GM23338 (cell line): Measurements from ENCODE around the gene MFSD6L. TPM values are rescaled to one million over a fixed set of nuclear protein-coding genes. Genes with fewer than 3 reads are reported as not detected.

ENCODE experiments used
- ATAC-seq: fragments of 200-7000 bp; cut with Tn5 transposase; 3 replicates; pipeline ENCODE4 v1.9.1; 2020
- DNase-seq: peaks from one replicate; pipeline ENCODE4 v3.0.0-alpha.2; 2015; ENCODE audit warnings: low spot score
- H2AFZ ChIP-seq: fragments of 200-600 bp; sonication (generic); 2 replicates; pipeline ENCODE4 v1.8.0; 2016; ENCODE audit warnings: antibody characterized with exemption, mild to moderate bottlenecking, moderate library complexity
- H3F3A ChIP-seq: fragments of 200-600 bp; sonication (generic); replicated peaks from 2 replicates; pipeline ENCODE4 v1.8.0; 2017; ENCODE audit warnings: antibody characterized with exemption, mixed run types, low read depth
- H3K27ac ChIP-seq: fragments of 200-600 bp; sonication (generic); 2 replicates; pipeline ENCODE4 v1.6.1; 2016; ENCODE audit warnings: low read depth
- H3K27me3 ChIP-seq: fragments of 200-600 bp; sonication (generic); 2 replicates; pipeline ENCODE4 v1.8.0; 2016; ENCODE audit warnings: mild to moderate bottlenecking, mixed run types, moderate library complexity; ENCODE audit not compliant: insufficient read depth
- H3K36me3 ChIP-seq: fragments of 200-600 bp; sonication (generic); 2 replicates; pipeline ENCODE4 v1.8.0; 2016; ENCODE audit warnings: mild to moderate bottlenecking; ENCODE audit not compliant: insufficient read depth
- H3K4me1 ChIP-seq: fragments of 200-600 bp; sonication (generic); 2 replicates; pipeline ENCODE4 v1.8.0; 2016; ENCODE audit warnings: mild to moderate bottlenecking, moderate library complexity; ENCODE audit not compliant: insufficient read depth
- H3K4me2 ChIP-seq: fragments of 200-600 bp; sonication (generic); 2 replicates; pipeline ENCODE4 v1.7.1; 2017; ENCODE audit warnings: mixed run types
- H3K4me3 ChIP-seq: fragments of 200-600 bp; sonication (generic); 2 replicates; pipeline ENCODE4 v1.6.1; 2016; ENCODE audit warnings: mixed run types
- H3K79me2 ChIP-seq: fragments of 200-600 bp; sonication (generic); replicated peaks from 2 replicates; pipeline ENCODE4 v1.8.0; 2017; ENCODE audit warnings: mild to moderate bottlenecking; ENCODE audit not compliant: insufficient read depth
- H3K9me2 ChIP-seq: fragments of 200-600 bp; sonication (generic); 2 replicates; pipeline ENCODE4 v1.8.0; 2017; ENCODE audit not compliant: insufficient read depth
- H4K20me1 ChIP-seq: fragments of 200-600 bp; sonication (generic); replicated peaks from 2 replicates; pipeline ENCODE4 v1.8.0; 2017; ENCODE audit warnings: mild to moderate bottlenecking; ENCODE audit not compliant: insufficient read depth
- H3K27ac Mint-ChIP-seq: 2 replicates; pipeline ENCODE4 v1.8.0; 2020; ENCODE audit warnings: inconsistent platforms, mild to moderate bottlenecking, moderate library complexity, mixed read lengths
- H3K27me3 Mint-ChIP-seq: 3 replicates; pipeline ENCODE4 v1.8.0; 2022; ENCODE audit warnings: low read depth, mild to moderate bottlenecking, moderate library complexity, mixed read lengths, inconsistent platforms; ENCODE audit not compliant: insufficient read depth, poor library complexity
- H3K36me3 Mint-ChIP-seq: 3 replicates; pipeline ENCODE4 v1.8.0; 2021; ENCODE audit warnings: low read depth, mild to moderate bottlenecking, inconsistent platforms, moderate library complexity, mixed read lengths
- H3K4me1 Mint-ChIP-seq: 3 replicates; pipeline ENCODE4 v1.8.0; 2020; ENCODE audit warnings: mild to moderate bottlenecking, inconsistent platforms, mixed read lengths
- H3K4me3 Mint-ChIP-seq: 3 replicates; pipeline ENCODE4 v1.8.0; 2021; ENCODE audit warnings: moderate library complexity, mild to moderate bottlenecking, inconsistent platforms, mixed read lengths
- H3K9me3 Mint-ChIP-seq: 3 replicates; pipeline ENCODE4 v1.8.0; 2020; ENCODE audit warnings: moderate library complexity, mild to moderate bottlenecking, inconsistent platforms, mixed read lengths
- CREB1 ChIP-seq: fragments of 250-450 bp; sonication (Bioruptor Pico); IDR thresholded peaks from 2 replicates; pipeline ENCODE4 v1.5.0; 2020; ENCODE audit warnings: low read depth, mild to moderate bottlenecking, moderate library complexity
- EZH2 ChIP-seq: fragments of 200-600 bp; sonication (generic); IDR thresholded peaks from one replicate; pipeline ENCODE4 v1.8.0; 2017; ENCODE audit warnings: antibody characterized with exemption, mild to moderate bottlenecking, low read depth; ENCODE audit not compliant: unreplicated experiment
- EZH2phosphoT487 ChIP-seq: fragments of 200-600 bp; sonication (generic); IDR thresholded peaks from one replicate; pipeline ENCODE4 v1.8.1; 2018; ENCODE audit warnings: antibody characterized with exemption; ENCODE audit not compliant: unreplicated experiment
- JUNB ChIP-seq: IDR thresholded peaks from one replicate; pipeline ENCODE4 v1.6.1; 2016; ENCODE audit warnings: antibody characterized with exemption; ENCODE audit not compliant: unreplicated experiment
- ZNF331 ChIP-seq: fragments of 250-450 bp; sonication (Bioruptor Pico); IDR thresholded peaks from 2 replicates; pipeline ENCODE4 v1.5.0; 2020; ENCODE audit warnings: low read depth, mild to moderate bottlenecking, moderate library complexity
- polyA plus RNA-seq: library from polyadenylated mRNA; unstranded; fragments of >200 nt; fragmentation: Nextera tagmentation; extraction: Ambion mirVana; gene quantifications from 2 replicates; pipeline ENCODE4 v1.2.1, GENCODE V29; 2016
- total RNA-seq: library from RNA; depleted of rRNA; stranded (reverse); fragments of >200 nt; shearing (Covaris generic); gene quantifications from 2 replicates; pipeline ENCODE4 v1.2.3, GENCODE V29; 2014
- TF ChIP-seq, protein P1 (sequence below), 2 experiments: fragments of 200-600 bp in 1 of 2; sonication (generic) in 1 of 2; conservative IDR thresholded peaks; 2 replicates each; pipeline versions ENCODE4 v1.5.1 to v1.6.1; 2016 to 2017; ENCODE audit warnings: antibody characterized with exemption in 2 of 2, low read depth in 2 of 2, mild to moderate bottlenecking in 2 of 2, moderate library complexity in 1 of 2
- TF ChIP-seq, protein P2 (sequence below): fragments of 250-450 bp; sonication (Bioruptor Pico); IDR thresholded peaks from 2 replicates; pipeline ENCODE4 v1.5.0; 2020; ENCODE audit warnings: mild to moderate bottlenecking, moderate library complexity

MFSD6L gene
- total and polyA plus RNA-seq, 2 experiments from 2014 or later = 0.52 to 2.8 TPM

DNA sequence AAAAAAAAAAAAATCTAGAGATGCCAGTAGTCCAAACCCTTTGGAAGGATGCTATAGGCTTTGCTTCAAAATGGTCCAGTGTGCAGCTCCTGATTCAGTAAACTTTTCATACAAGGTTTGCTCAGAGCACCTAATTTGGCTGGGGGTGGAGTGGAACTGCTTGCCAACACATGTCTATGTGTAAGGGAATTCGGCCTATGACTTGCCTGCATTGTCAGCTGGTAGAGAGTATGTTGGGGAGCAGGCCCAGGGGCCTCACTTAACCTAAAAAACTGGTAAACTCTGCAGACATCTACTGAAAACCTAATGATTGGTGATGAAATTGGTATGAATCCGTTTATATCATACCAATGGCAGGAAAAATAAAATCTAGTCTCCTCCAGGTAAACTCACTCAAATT, 1.5 kb upstream of the MFSD6L start:
- H3K36me3 Mint-ChIP-seq = no peaks in the 10 kb centered on the region
- Histone ChIP-seq H3K36me3 (no peaks in the 10 kb centered on the region), H3K4me1 (no peaks in the 10 kb centered on the region), H3K4me3 (no peak overlapping the region), H3F3A (peaks cover 4% of the 10 kb centered on the region), H3K79me2 (no peaks in the 10 kb centered on the region), H4K20me1 (no peaks in the 10 kb centered on the region), H3K27me3 (no peaks in the 10 kb centered on the region), H3K4me2 (no peak overlapping the region), H3K27ac (no peak overlapping the region), H3K9me2 (no peaks in the 10 kb centered on the region), H2AFZ (no peak overlapping the region)
- no peak for TF ChIP-seq CREB1 (CRISPR knock-in tag)
- H3K27ac Mint-ChIP-seq = no peak overlapping the region
- DNase-seq (no peak), ATAC-seq (no peak)
- H3K9me3 Mint-ChIP-seq = no peaks in the 10 kb centered on the region; the same call in 2 of the 3 replicates
- H3K4me3 Mint-ChIP-seq = no peak overlapping the region
- peaks cover 23% of the 10 kb centered on the region for H3K4me1 Mint-ChIP-seq
- H3K27me3 Mint-ChIP-seq = peaks cover 23% of the 10 kb centered on the region

DNA sequence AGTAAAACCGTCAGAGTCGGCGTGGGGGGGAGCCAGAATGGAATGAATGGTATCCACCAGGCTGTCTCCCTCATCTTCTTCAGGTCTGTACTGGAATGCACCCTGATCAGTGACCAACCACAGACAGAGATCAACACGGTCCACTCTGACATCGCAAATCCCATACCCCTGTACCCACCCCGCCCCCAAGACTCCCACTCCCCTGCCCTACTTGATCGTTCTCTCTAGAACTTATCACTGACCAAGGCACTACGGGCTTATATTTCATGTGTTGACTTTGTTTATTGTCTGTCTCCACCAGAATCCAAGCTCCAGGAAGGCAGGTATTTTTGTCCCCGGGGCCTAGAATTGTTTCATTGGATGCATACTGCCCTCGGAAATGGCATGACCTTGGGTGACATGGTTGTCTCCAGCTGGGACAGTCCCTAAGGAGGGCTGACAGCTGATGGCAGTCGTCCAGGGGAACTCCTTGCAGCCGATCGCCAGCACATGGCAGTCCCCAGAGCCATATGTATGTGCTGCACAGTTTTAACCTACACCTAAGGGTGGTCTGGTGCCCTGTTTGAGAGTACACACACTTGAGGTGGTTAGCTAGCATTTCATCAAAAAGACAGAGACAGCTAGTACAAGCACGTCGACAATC, 526 bp upstream of the MFSD6L start:
- DNase-seq = no peak
- TF ChIP-seq JUNB = no peak
- no peak for TF ChIP-seq EZH2phosphoT487
- TF ChIP-seq CREB1 (CRISPR knock-in tag) = no peak
- TF ChIP-seq ZNF331 (CRISPR knock-in tag) = no peak
- TF ChIP-seq EZH2 = no peak
- TF ChIP-seq, protein P1, sequence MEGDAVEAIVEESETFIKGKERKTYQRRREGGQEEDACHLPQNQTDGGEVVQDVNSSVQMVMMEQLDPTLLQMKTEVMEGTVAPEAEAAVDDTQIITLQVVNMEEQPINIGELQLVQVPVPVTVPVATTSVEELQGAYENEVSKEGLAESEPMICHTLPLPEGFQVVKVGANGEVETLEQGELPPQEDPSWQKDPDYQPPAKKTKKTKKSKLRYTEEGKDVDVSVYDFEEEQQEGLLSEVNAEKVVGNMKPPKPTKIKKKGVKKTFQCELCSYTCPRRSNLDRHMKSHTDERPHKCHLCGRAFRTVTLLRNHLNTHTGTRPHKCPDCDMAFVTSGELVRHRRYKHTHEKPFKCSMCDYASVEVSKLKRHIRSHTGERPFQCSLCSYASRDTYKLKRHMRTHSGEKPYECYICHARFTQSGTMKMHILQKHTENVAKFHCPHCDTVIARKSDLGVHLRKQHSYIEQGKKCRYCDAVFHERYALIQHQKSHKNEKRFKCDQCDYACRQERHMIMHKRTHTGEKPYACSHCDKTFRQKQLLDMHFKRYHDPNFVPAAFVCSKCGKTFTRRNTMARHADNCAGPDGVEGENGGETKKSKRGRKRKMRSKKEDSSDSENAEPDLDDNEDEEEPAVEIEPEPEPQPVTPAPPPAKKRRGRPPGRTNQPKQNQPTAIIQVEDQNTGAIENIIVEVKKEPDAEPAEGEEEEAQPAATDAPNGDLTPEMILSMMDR (conservative IDR thresholded peaks at IDR 0.05; ENCODE audit: low read depth in 2 of 2) = no peak; a peak in 1 of 4 replicates
- TF ChIP-seq, protein P2, sequence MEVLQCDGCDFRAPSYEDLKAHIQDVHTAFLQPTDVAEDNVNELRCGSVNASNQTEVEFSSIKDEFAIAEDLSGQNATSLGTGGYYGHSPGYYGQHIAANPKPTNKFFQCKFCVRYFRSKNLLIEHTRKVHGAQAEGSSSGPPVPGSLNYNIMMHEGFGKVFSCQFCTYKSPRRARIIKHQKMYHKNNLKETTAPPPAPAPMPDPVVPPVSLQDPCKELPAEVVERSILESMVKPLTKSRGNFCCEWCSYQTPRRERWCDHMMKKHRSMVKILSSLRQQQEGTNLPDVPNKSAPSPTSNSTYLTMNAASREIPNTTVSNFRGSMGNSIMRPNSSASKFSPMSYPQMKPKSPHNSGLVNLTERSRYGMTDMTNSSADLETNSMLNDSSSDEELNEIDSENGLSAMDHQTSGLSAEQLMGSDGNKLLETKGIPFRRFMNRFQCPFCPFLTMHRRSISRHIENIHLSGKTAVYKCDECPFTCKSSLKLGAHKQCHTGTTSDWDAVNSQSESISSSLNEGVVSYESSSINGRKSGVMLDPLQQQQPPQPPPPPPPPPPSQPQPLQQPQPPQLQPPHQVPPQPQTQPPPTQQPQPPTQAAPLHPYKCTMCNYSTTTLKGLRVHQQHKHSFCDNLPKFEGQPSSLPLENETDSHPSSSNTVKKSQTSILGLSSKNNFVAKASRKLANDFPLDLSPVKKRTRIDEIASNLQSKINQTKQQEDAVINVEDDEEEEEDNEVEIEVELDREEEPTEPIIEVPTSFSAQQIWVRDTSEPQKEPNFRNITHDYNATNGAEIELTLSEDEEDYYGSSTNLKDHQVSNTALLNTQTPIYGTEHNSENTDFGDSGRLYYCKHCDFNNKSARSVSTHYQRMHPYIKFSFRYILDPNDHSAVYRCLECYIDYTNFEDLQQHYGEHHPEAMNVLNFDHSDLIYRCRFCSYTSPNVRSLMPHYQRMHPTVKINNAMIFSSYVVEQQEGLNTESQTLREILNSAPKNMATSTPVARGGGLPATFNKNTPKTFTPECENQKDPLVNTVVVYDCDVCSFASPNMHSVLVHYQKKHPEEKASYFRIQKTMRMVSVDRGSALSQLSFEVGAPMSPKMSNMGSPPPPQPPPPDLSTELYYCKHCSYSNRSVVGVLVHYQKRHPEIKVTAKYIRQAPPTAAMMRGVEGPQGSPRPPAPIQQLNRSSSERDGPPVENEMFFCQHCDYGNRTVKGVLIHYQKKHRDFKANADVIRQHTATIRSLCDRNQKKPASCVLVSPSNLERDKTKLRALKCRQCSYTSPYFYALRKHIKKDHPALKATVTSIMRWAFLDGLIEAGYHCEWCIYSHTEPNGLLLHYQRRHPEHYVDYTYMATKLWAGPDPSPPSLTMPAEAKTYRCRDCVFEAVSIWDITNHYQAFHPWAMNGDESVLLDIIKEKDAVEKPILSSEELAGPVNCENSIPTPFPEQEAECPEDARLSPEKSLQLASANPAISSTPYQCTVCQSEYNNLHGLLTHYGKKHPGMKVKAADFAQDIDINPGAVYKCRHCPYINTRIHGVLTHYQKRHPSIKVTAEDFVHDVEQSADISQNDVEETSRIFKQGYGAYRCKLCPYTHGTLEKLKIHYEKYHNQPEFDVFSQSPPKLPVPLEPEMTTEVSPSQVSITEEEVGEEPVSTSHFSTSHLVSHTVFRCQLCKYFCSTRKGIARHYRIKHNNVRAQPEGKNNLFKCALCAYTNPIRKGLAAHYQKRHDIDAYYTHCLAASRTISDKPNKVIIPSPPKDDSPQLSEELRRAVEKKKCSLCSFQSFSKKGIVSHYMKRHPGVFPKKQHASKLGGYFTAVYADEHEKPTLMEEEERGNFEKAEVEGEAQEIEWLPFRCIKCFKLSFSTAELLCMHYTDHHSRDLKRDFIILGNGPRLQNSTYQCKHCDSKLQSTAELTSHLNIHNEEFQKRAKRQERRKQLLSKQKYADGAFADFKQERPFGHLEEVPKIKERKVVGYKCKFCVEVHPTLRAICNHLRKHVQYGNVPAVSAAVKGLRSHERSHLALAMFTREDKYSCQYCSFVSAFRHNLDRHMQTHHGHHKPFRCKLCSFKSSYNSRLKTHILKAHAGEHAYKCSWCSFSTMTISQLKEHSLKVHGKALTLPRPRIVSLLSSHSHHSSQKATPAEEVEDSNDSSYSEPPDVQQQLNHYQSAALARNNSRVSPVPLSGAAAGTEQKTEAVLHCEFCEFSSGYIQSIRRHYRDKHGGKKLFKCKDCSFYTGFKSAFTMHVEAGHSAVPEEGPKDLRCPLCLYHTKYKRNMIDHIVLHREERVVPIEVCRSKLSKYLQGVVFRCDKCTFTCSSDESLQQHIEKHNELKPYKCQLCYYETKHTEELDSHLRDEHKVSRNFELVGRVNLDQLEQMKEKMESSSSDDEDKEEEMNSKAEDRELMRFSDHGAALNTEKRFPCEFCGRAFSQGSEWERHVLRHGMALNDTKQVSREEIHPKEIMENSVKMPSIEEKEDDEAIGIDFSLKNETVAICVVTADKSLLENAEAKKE = no peak
- Mint-ChIP-seq H3K27ac (no peak overlapping the region), H3K4me3 (peak overlapping the region; percentile 71), H3K9me3 (no peaks in the 10 kb centered on the region; the same call in 2 of the 3 replicates), H3K27me3 (peaks cover 23% of the 10 kb centered on the region), H3K36me3 (no peaks in the 10 kb centered on the region), H3K4me1 (peaks cover 26% of the 10 kb centered on the region)
- Histone ChIP-seq H3K79me2 (no peaks in the 10 kb centered on the region), H3K36me3 (no peaks in the 10 kb centered on the region), H3K27ac (no peak overlapping the region), H3K4me1 (0 out of 2 replicates have a peak, but pooled peaks cover 3% of the 10 kb centered on the region), H3K27me3 (no peaks in the 10 kb centered on the region), H2AFZ (peak overlapping the region; percentile 80; the same call in 1 of the 2 replicates), H3K4me2 (peak overlapping the region; percentile 93; the same call in 1 of the 2 replicates), H3F3A (peaks cover 4% of the 10 kb centered on the region), H3K9me2 (no peaks in the 10 kb centered on the region), H4K20me1 (no peaks in the 10 kb centered on the region), H3K4me3 (peak overlapping the region; percentile 77)
- no peak for ATAC-seq
